ENCODE measurements around the gene BLVRA. TPM values are rescaled to one million over a fixed set of nuclear protein-coding genes. Genes with fewer than 3 reads are reported as not detected.
A peak's percentile ranks its signal among the peaks of the same experiment; 100 is the strongest.
"Not testable (repeated sequence)": the region's sequence is repeated elsewhere in the genome, so short reads cannot be mapped to it uniquely, and the experiment has no call there.

The BLVRA gene
- total and polyA plus RNA-seq, 2 donors (not counting 1 experiment from before 2014, with no cell fraction given): 72.8 to 108 TPM

DNA sequence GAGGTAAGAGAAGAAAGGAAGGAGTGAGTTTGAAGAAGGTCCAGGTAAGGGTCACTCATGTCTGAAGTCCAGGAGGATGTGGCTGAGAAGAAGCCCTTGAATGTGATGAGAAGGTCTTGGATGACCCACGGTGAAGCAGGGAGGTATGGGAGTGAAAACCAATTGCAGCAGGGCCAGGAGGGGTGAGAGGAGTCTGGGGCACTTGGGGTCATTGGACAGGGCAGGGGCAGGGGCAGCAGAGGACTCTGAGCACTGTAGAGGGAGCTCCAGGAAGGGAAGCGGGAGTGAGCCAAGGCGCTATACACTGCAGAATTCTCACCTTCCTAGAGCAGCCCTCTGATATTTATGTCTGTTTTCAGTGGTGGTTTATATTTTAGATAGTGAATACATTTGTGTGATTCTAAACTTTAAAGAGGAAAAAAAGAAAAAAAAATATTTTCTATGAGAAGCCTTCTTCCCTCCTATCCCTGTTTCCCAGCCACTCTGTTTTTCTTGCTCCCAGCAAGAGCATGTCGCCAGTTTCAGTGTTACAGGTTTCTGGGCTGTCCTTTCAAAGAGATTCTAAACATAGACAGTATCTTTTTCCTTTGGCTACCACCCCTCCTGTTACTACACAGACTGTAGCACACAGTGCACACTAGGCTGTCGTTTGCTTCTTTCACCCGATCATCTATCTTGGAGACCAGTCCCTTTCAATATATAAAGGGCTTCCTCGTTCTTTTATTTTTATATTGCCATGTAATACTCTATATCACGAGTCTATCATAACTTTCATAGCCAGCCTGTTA lies 24.5 kb downstream of the BLVRA start:
- TF ChIP-seq, protein P1, sequence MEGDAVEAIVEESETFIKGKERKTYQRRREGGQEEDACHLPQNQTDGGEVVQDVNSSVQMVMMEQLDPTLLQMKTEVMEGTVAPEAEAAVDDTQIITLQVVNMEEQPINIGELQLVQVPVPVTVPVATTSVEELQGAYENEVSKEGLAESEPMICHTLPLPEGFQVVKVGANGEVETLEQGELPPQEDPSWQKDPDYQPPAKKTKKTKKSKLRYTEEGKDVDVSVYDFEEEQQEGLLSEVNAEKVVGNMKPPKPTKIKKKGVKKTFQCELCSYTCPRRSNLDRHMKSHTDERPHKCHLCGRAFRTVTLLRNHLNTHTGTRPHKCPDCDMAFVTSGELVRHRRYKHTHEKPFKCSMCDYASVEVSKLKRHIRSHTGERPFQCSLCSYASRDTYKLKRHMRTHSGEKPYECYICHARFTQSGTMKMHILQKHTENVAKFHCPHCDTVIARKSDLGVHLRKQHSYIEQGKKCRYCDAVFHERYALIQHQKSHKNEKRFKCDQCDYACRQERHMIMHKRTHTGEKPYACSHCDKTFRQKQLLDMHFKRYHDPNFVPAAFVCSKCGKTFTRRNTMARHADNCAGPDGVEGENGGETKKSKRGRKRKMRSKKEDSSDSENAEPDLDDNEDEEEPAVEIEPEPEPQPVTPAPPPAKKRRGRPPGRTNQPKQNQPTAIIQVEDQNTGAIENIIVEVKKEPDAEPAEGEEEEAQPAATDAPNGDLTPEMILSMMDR (conservative IDR thresholded peaks at IDR 0.05 in 1 of 2, IDR thresholded peaks at IDR 0.05 in 1 of 2; ENCODE audit: low read depth in 1 of 2, low read length in 2 of 2): no peak
- no peak for TF ChIP-seq EZH2 (IDR thresholded peaks at IDR 0.05; ENCODE audit: low read length, missing control alignments)
- Histone ChIP-seq H2AFZ (ENCODE audit: low read length) (no peak overlapping the region), H3K9ac (ENCODE audit: insufficient read depth, low read length) (no peak overlapping the region), H3K4me1 (ENCODE audit: control insufficient read depth, extremely low read depth, insufficient read depth, low read length) (peaks cover 13% of the 10 kb centered on the region), H3K4me2 (ENCODE audit: extremely low read depth, insufficient read depth, low read length) (no peak overlapping the region), H3K27me3 (ENCODE audit: control insufficient read depth, insufficient read depth, low read length) (no peaks in the 10 kb centered on the region), H3K9me3 (ENCODE audit: control insufficient read depth, insufficient read depth, low read depth, low read length) (no peaks in the 10 kb centered on the region), H3K27ac (ENCODE audit: insufficient read depth, low read length) (no peak overlapping the region), H4K20me1 (ENCODE audit: control insufficient read depth, extremely low read depth, insufficient read depth, low read length) (no peaks in the 10 kb centered on the region), H3K4me3 (replicated peaks in 1 of 4; ENCODE audit: control extremely low read depth in 1 of 4, insufficient read depth in 1 of 4, low read depth in 3 of 4, low read length in 4 of 4) (no peak overlapping the region), H3K79me2 (ENCODE audit: control insufficient read depth, insufficient read depth, low read length) (no peaks in the 10 kb centered on the region), H3K36me3 (ENCODE audit: control insufficient read depth, insufficient read depth, low read length) (no peaks in the 10 kb centered on the region)
- DNase-seq (ENCODE audit: low read depth in 2 of 2): no peak

- Histone ChIP-seq H3K36me3 (ENCODE audit: control insufficient read depth, insufficient read depth, low read length) (peaks cover 3% of the 10 kb centered on the region), H3K27me3 (ENCODE audit: control insufficient read depth, insufficient read depth, low read length) (no peaks in the 10 kb centered on the region)
- DNase-seq (ENCODE audit: low read depth in 2 of 2): no peak
Measured at GRCh38 chr7:43784030-43784584, 25.6 kb downstream of the BLVRA start.

DNA sequence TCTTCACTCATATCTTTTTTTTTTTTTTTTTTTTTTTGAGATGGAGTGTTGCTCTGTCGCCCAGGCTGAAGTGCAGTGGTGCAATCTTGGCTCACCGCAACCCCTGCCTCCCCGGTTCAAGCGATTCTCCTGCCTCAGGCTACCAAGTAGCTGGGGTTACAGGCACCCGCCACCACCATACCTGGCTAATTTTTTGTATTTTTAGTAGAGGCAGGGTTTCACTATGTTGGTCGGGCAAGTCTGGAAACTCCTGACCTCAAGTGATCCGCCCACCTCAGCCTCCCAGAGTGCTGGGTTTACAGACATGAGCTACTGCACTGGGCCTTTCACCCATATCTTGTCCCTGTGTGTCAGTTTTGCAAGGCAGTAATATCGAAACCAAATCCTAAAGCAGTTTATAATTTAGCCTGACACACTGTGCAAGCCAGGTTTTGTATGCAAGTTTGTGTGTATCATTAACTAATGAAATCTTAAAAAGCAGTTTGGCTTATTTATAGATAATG lies 26.2 kb downstream of the BLVRA start:
- not testable (repeated sequence) for H3K9me3 ChIP-seq (ENCODE audit: control insufficient read depth, insufficient read depth, low read depth, low read length); H3K4me2 ChIP-seq (ENCODE audit: extremely low read depth, insufficient read depth, low read length); H3K27me3 ChIP-seq (ENCODE audit: control insufficient read depth, insufficient read depth, low read length); H3K79me2 ChIP-seq (ENCODE audit: control insufficient read depth, insufficient read depth, low read length); H4K20me1 ChIP-seq (ENCODE audit: control insufficient read depth, extremely low read depth, insufficient read depth, low read length); H3K27ac ChIP-seq (ENCODE audit: insufficient read depth, low read length); H3K4me3 ChIP-seq (replicated peaks in 1 of 4; ENCODE audit: control extremely low read depth in 1 of 4, insufficient read depth in 1 of 4, low read depth in 3 of 4, low read length in 4 of 4); H2AFZ ChIP-seq (ENCODE audit: low read length); H3K9ac ChIP-seq (ENCODE audit: insufficient read depth, low read length); H3K36me3 ChIP-seq (ENCODE audit: control insufficient read depth, insufficient read depth, low read length)
- peak; percentile 9 to 39 for DNase-seq (ENCODE audit: low read depth in 2 of 2)
- H3K4me1 ChIP-seq (ENCODE audit: control insufficient read depth, extremely low read depth, insufficient read depth, low read length): peaks cover 13% of the 10 kb centered on the region

More at GRCh38 chr7:43784030-43784584, 25.6 kb downstream of the BLVRA start:
- H3K79me2 ChIP-seq (ENCODE audit: control insufficient read depth, insufficient read depth, low read length): no peaks in the 10 kb centered on the region
- H4K20me1 ChIP-seq (ENCODE audit: control insufficient read depth, extremely low read depth, insufficient read depth, low read length): no peaks in the 10 kb centered on the region
- no peak overlapping the region for H2AFZ ChIP-seq (ENCODE audit: low read length)
- TF ChIP-seq EZH2 (IDR thresholded peaks at IDR 0.05; ENCODE audit: low read length, missing control alignments): no peak
- TF ChIP-seq, protein P1 (conservative IDR thresholded peaks at IDR 0.05 in 1 of 2, IDR thresholded peaks at IDR 0.05 in 1 of 2; ENCODE audit: low read depth in 1 of 2, low read length in 2 of 2): no peak
- H3K4me1 ChIP-seq (ENCODE audit: control insufficient read depth, extremely low read depth, insufficient read depth, low read length): peaks cover 13% of the 10 kb centered on the region
- no peaks in the 10 kb centered on the region for H3K9me3 ChIP-seq (ENCODE audit: control insufficient read depth, insufficient read depth, low read depth, low read length)
- no peak overlapping the region for H3K4me3 ChIP-seq (replicated peaks in 1 of 4; ENCODE audit: control extremely low read depth in 1 of 4, insufficient read depth in 1 of 4, low read depth in 3 of 4, low read length in 4 of 4)
- H3K4me2 ChIP-seq (ENCODE audit: extremely low read depth, insufficient read depth, low read length): no peak overlapping the region
- H3K9ac ChIP-seq (ENCODE audit: insufficient read depth, low read length): no peak overlapping the region
- H3K27ac ChIP-seq (ENCODE audit: insufficient read depth, low read length): no peak overlapping the region
